GM12878 (cell line): Measurements from ENCODE around the gene CTDNEP1. TPM values are rescaled to one million over a fixed set of nuclear protein-coding genes. Genes with fewer than 3 reads are reported as not detected.

Experiments used
- ATAC-seq: fragments of 200-7000 bp; cut with Tn5 transposase; 3 replicates; pipeline ENCODE4 v1.9.1; 2020; ENCODE audit warnings: mild to moderate bottlenecking, moderate library complexity
- BruUV-seq: library from RNA; stranded (reverse); fragments of 400-500 nt; replicated peaks from 2 replicates; lab custom pipeline; 2021; lab: Mats Ljungman, UMichigan
- CTCF ChIA-PET: fragments of 300-600 bp; sonication (Branson Sonifier 250); formaldehyde crosslinking; extraction: SDS; loops from one replicate; lab custom pipeline; 2021; ENCODE audit warnings: inconsistent platforms; lab: Yijun Ruan, JAX
- POLR2A ChIA-PET: fragments of 350-600 bp; formaldehyde crosslinking; extraction: SDS; loops from one replicate; lab custom pipeline; 2021; ENCODE audit warnings: inconsistent platforms; lab: Charles Lee
- RAD21 ChIA-PET: fragments of 300-600 bp; sonication (Branson Sonifier 250); formaldehyde crosslinking; loops from one replicate; lab custom pipeline; 2023; ENCODE audit warnings: antibody characterized with exemption; ENCODE audit not compliant: unreplicated experiment; lab: Charles Lee
- SMC1A ChIA-PET: fragments of 300-600 bp; sonication (Branson Sonifier 250); formaldehyde crosslinking; loops from one replicate; lab custom pipeline; 2023; ENCODE audit not compliant: unreplicated experiment, uncharacterized antibody; lab: Charles Lee
- DNase-seq: peaks from one replicate; pipeline ENCODE4 v3.0.0-alpha.2; 2011; ENCODE audit warnings: low read depth, low spot score
- FAIRE-seq: peaks from 3 replicates; lab custom pipeline; 2011; peaks lifted over from hg19 to GRCh38; lab: Jason Lieb, UNC
- H2AFZ ChIP-seq: 2 replicates; pipeline ENCODE4 v1.6.0; 2011; ENCODE audit warnings: low read depth, low read length, control low read depth; ENCODE audit not compliant: control insufficient read depth
- H3K27ac ChIP-seq: 2 replicates; pipeline ENCODE4 v1.5.1; 2011; ENCODE audit warnings: control low read depth; ENCODE audit not compliant: control insufficient read depth, insufficient read depth
- H3K27me3 ChIP-seq, 2 experiments: replicated peaks in 1 of 2; 2 replicates each; pipeline versions ENCODE4 v1.6.0 to v1.6.1; 2011; ENCODE audit warnings: low read length in 1 of 2; ENCODE audit not compliant: control insufficient read depth in 2 of 2, insufficient read depth in 2 of 2
- H3K36me3 ChIP-seq, 2 experiments: 2 replicates each; pipeline ENCODE4 v1.5.1; 2011; ENCODE audit warnings: low read length in 1 of 2; ENCODE audit not compliant: control insufficient read depth in 2 of 2, insufficient read depth in 2 of 2
- H3K4me1 ChIP-seq: 2 replicates; pipeline ENCODE4 v1.6.1; 2011; ENCODE audit warnings: mild to moderate bottlenecking, low read length, moderate library complexity, mixed read lengths; ENCODE audit not compliant: control insufficient read depth, insufficient read depth
- H3K4me2 ChIP-seq: 2 replicates; pipeline ENCODE4 v1.6.0; 2011; ENCODE audit warnings: control low read depth; ENCODE audit not compliant: control insufficient read depth, insufficient read depth
- H3K4me3 ChIP-seq: fragments of 200-600 bp; sonication (generic); 2 replicates; pipeline ENCODE4 v1.5.1; 2016
- H3K79me2 ChIP-seq: 2 replicates; pipeline ENCODE4 v1.6.0; 2011; ENCODE audit warnings: low read length; ENCODE audit not compliant: control insufficient read depth, insufficient read depth
- H3K9ac ChIP-seq: 2 replicates; pipeline ENCODE4 v1.8.0; 2011; ENCODE audit warnings: low read length, control low read depth, mixed read lengths; ENCODE audit not compliant: control insufficient read depth, insufficient read depth
- H3K9me3 ChIP-seq: replicated peaks from 3 replicates; pipeline ENCODE4 v1.5.1; 2011; ENCODE audit warnings: mild to moderate bottlenecking, low read length; ENCODE audit not compliant: control insufficient read depth, insufficient read depth
- H4K20me1 ChIP-seq: 2 replicates; pipeline ENCODE4 v1.6.0; 2011; ENCODE audit not compliant: control insufficient read depth, insufficient read depth
- BCL11A ChIP-seq: IDR thresholded peaks from 2 replicates; pipeline ENCODE4 v1.6.1; 2011; ENCODE audit warnings: low read depth, low read length
- CBFB ChIP-seq: IDR thresholded peaks from 2 replicates; pipeline ENCODE4 v1.6.1; 2016; ENCODE audit warnings: antibody characterized with exemption, low read depth
- DPF2 ChIP-seq: fragments of 450-650 bp; IDR thresholded peaks from 2 replicates; pipeline ENCODE4 v1.6.1; 2017; ENCODE audit warnings: mild to moderate bottlenecking
- EGR1 ChIP-seq, 2 experiments: IDR thresholded peaks; 1 replicate in 1 of 2; 2 replicates in 1 of 2; pipeline ENCODE4 v1.6.1; 2011 to 2012; ENCODE audit warnings: low read depth in 2 of 2, low read length in 2 of 2, borderline replicate concordance in 1 of 2, mild to moderate bottlenecking in 1 of 2, moderate library complexity in 1 of 2
- NR2C2 ChIP-seq: IDR thresholded peaks from 2 replicates; pipeline ENCODE4 v1.6.1; 2011; ENCODE audit warnings: borderline replicate concordance, low read depth; ENCODE audit not compliant: control insufficient read depth, insufficient read length
- SUZ12 ChIP-seq: fragments of 200-600 bp; sonication (generic); IDR thresholded peaks from one replicate; pipeline ENCODE4 v1.6.1; 2018; ENCODE audit warnings: antibody characterized with exemption, mild to moderate bottlenecking; ENCODE audit not compliant: unreplicated experiment
- ZNF207 ChIP-seq: fragments of 450-650 bp; IDR thresholded peaks from 2 replicates; pipeline ENCODE4 v1.6.1; 2014; ENCODE audit warnings: antibody characterized with exemption, mild to moderate bottlenecking, borderline replicate concordance
- ZNF217 ChIP-seq: fragments of 450-650 bp; IDR thresholded peaks from 2 replicates; pipeline ENCODE4 v1.6.1; 2017; ENCODE audit warnings: antibody characterized with exemption, mild to moderate bottlenecking
- WGBS: methylation state at CpG from one replicate; pipeline ENCODE4 v1.1.6; 2016; ENCODE audit warnings: low lambda C conversion rate; ENCODE audit not compliant: insufficient replicate concordance, insufficient coverage; ENCODE audit errors: missing lambda C conversion rate; 5-methylcytosine and 5-hydroxymethylcytosine counted together
- in situ Hi-C: fragments of 300-500 bp; cut with MboI; formaldehyde crosslinking; loops from 9 replicates; pipeline ENCODE4 v1.14.3; 2018; ENCODE audit warnings: mixed read lengths
- intact Hi-C: fragments of 100-400 bp; cut with micrococcal nuclease; formaldehyde crosslinking; loops from one replicate; pipeline ENCODE4 v1.14.2; 2022; ENCODE audit not compliant: unreplicated experiment
- polyA plus RNA-seq, 11 experiments: library from polyadenylated mRNA; depleted of rRNA in 4 of 11; unstranded in 6 of 11; stranded (reverse) in 5 of 11; fragments of >200 nt; fragmentation: Nextera tagmentation in 4 of 11; fragmentation: Illumina TruSeq in 1 of 11; extraction: Ambion mirVana in 4 of 11; extraction: Trizol in 1 of 11; gene quantifications; 1 replicate in 1 of 11; 2 replicates in 10 of 11; pipeline versions ENCODE4 v1.2.1 to v1.2.3, GENCODE V29; 2011 to 2016; ENCODE audit warnings: inconsistent platforms in 2 of 11, missing spikeins in 2 of 11, low read depth in 1 of 11
- total RNA-seq, 4 experiments: library from RNA; depleted of rRNA in 3 of 4; stranded (reverse); fragments of >200 nt in 3 of 4; fragmentation: Illumina TruSeq in 1 of 4; extraction: Trizol in 1 of 4; gene quantifications; 2 replicates each; pipeline versions ENCODE4 v1.2.1 to v1.2.3, GENCODE V29; 2013 to 2021
- TF ChIP-seq, protein P1 (sequence below): IDR thresholded peaks from 2 replicates; pipeline ENCODE4 v1.6.1; 2011; ENCODE audit warnings: borderline replicate concordance, low read depth, mild to moderate bottlenecking, moderate library complexity, mixed read lengths, low read length; ENCODE audit not compliant: insufficient read depth; ENCODE audit errors: extremely low read length
- TF ChIP-seq, protein P2 (sequence below): fragments of 150-350 bp; IDR thresholded peaks from 2 replicates; pipeline ENCODE4 v1.6.1; 2014; ENCODE audit warnings: mild to moderate bottlenecking, low read depth, low read length

CTDNEP1 gene
- total and polyA plus RNA-seq, 10 of the 15 experiments (the other 5 are each of a cell fraction or from before 2014, with no cell fraction given): 23.7 to 176 (median 30.3) TPM

DNA sequence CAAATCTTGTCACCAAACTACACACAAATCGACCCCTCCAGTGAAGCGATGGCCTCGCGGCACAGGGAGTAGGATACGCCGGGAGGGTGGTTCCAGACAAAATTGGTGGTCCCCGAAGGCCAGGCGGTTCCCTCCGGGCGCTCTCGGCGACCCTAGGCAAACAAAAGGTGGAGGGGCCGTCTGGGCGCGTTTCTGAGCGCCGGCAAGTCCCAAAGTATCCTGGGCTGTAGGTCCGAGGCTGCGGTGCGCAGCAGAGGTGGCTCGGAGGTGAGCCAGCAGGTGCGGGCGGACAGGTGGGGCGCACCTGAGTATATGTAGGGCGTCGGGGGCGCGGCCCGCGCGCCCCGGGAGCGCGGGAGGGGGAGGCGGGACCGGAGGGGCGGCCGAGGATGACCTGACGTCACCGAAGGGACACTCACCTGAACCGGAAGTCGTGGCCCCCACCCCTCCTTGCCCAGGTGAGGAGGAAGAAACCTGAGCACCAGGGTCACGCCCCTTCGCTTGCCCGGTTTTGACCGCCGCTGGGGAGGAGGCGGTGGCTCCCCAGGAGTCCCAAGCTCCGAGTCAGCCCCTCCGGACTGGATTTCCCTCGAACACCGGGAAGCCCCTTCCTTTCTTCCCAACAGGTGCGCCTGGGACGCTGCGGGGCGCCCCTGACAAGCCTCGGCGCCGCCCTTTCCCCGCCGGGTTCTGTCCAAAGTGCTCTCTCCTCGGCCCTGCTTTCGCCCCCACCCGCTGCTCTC lies 10.8 kb upstream of the CTDNEP1 start, which contains the start of gene CLDN7:
Gene CLDN7, minus strand, starts transcription at position 287 of the 743 bp plus-strand sequence. CDS start 435 bp downstream, outside the sequence.
- Histone ChIP-seq H4K20me1 (no peaks in the 10 kb centered on the region), H3K4me3 (peak within 1 kb of the TSS; percentile 64), H3K9me3 (no peaks in the 10 kb centered on the region), H3K36me3 (peaks cover 0 to 3% of the 10 kb centered on the region in 2 experiments; a peak in 1 of 4 replicates), H3K27me3 (peaks cover 3 to 5% of the 10 kb centered on the region in 2 experiments; a peak in 2 of 4 replicates), H2AFZ (peak within 1 kb of the TSS; percentile 65), H3K4me1 (peaks cover 17% of the 10 kb centered on the region), H3K4me2 (peak within 1 kb of the TSS; percentile 86), H3K9ac (peak within 1 kb of the TSS; percentile 43), H3K27ac (no peak within 1 kb of the TSS), H3K79me2 (no peaks in the 10 kb centered on the region)
- intact Hi-C loops: no loop called here
- WGBS: 28% methylated on average over 47 of the region's 64 CpGs
- POLR2A ChIA-PET: no interaction called here
- SMC1A ChIA-PET: no interaction called here
- in situ Hi-C loops: no loop called here
- no peak for DNase-seq
- TF ChIP-seq SUZ12 (peak; percentile 14), NR2C2 (no peak)
- no peak for FAIRE-seq
- RAD21 ChIA-PET: no interaction called here
- no peak for ATAC-seq
- CTCF ChIA-PET: no interaction called here
- no TSS peak for BruUV-seq

DNA sequence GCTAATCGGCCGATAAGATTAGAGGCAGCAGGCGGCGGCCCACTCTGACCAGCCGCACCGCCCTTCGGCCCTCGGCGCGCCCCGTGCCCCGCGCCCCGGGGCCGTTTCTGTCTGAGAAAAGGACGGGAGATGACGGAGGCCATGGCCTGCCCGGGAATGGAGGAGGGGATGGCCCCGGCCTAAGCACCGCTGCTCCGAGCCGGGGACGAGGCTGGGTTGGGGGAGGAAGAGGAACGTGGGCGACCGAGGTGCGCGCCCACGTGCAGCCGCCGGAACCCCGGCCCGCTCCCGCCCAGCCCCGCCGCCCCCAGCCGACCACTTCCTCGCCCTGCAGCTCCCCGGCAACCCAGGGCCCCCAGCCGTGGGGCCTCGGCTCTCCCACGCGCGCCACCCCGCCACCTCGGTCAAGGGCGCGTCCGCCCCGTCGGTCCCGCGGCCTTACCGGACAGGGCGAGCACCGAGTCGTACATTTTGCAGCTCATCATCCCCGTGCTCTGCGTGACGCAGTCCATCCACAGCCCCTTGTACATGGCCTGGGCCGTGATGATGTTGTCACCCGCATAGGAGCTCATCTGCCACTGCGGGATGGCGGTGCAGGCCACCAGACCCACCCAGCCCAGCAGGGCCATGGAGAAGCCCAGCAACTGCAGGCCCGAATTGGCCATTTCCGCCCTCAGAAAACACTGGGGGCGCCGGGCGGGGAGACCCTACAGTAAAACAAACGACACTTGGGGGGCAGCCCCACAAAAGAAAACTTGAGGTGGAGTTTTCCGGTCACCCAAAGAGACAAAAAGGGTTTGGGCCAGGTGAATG lies 10.1 kb upstream of the CTDNEP1 start:
- in situ Hi-C loops (no loop called here), intact Hi-C loops (no loop called here)
- H3K4me2 ChIP-seq: peak overlapping the region; percentile 86
- no peaks in the 10 kb centered on the region for H4K20me1 ChIP-seq
- ChIA-PET SMC1A (no interaction called here), RAD21 (no interaction called here), CTCF (no interaction called here), POLR2A (no interaction called here)
- H3K27ac ChIP-seq: no peak overlapping the region
- H3K27me3 ChIP-seq: peaks cover 3 to 5% of the 10 kb centered on the region in 2 experiments; a peak in 2 of 4 replicates
- H3K4me1 ChIP-seq: peaks cover 17% of the 10 kb centered on the region
- FAIRE-seq (no peak), ATAC-seq (peak; percentile 48), DNase-seq (no peak)
- no peaks in the 10 kb centered on the region for H3K9me3 ChIP-seq
- no peaks in the 10 kb centered on the region for H3K79me2 ChIP-seq
- H3K9ac ChIP-seq: peak overlapping the region; percentile 43
- peak overlapping the region; percentile 65 for H2AFZ ChIP-seq
- BruUV-seq: no TSS peak
- WGBS: 32% methylated on average over 47 of the region's 71 CpGs
- H3K4me3 ChIP-seq: peak overlapping the region; percentile 64
- peaks cover 0 to 3% of the 10 kb centered on the region in 2 experiments; a peak in 1 of 4 replicates for H3K36me3 ChIP-seq
- TF ChIP-seq DPF2 (no peak), BCL11A (no peak), CBFB (no peak), ZNF217 (no peak), ZNF207 (no peak), NR2C2 (no peak), EGR1 (IDR thresholded peaks at IDR 0.05; ENCODE audit: borderline replicate concordance in 1 of 2, low read depth in 2 of 2, low read length in 2 of 2) (peak in 1 of 2 experiments; percentile 73; a peak in 1 of 3 replicates)
- TF ChIP-seq, protein P1, sequence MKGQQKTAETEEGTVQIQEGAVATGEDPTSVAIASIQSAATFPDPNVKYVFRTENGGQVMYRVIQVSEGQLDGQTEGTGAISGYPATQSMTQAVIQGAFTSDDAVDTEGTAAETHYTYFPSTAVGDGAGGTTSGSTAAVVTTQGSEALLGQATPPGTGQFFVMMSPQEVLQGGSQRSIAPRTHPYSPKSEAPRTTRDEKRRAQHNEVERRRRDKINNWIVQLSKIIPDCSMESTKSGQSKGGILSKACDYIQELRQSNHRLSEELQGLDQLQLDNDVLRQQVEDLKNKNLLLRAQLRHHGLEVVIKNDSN: no peak
- TF ChIP-seq, protein P2, sequence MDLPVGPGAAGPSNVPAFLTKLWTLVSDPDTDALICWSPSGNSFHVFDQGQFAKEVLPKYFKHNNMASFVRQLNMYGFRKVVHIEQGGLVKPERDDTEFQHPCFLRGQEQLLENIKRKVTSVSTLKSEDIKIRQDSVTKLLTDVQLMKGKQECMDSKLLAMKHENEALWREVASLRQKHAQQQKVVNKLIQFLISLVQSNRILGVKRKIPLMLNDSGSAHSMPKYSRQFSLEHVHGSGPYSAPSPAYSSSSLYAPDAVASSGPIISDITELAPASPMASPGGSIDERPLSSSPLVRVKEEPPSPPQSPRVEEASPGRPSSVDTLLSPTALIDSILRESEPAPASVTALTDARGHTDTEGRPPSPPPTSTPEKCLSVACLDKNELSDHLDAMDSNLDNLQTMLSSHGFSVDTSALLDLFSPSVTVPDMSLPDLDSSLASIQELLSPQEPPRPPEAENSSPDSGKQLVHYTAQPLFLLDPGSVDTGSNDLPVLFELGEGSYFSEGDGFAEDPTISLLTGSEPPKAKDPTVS: no peak
